SJCRH30 (cell line): Measurements from ENCODE around the gene MAPK12. TPM values are rescaled to one million over a fixed set of nuclear protein-coding genes. Genes with fewer than 3 reads are reported as not detected.

Source experiments
- DNase-seq, 2 experiments: peaks; one replicate each; pipeline ENCODE4 v3.0.0-alpha.2; 2015 to 2020
- H3K27ac ChIP-seq: fragments of 250-450 bp; sonication (Bioruptor Pico); 2 replicates; pipeline ENCODE4 v1.5.1; 2020; ENCODE audit warnings: mild to moderate bottlenecking, moderate library complexity
- H3K27me3 ChIP-seq: fragments of 250-450 bp; sonication (Bioruptor Pico); 2 replicates; pipeline ENCODE4 v1.5.1; 2020; ENCODE audit warnings: mild to moderate bottlenecking, moderate library complexity
- H3K36me3 ChIP-seq: fragments of 250-450 bp; sonication (Bioruptor Pico); 2 replicates; pipeline ENCODE4 v1.5.1; 2020; ENCODE audit warnings: mild to moderate bottlenecking, moderate library complexity
- H3K4me1 ChIP-seq: fragments of 250-450 bp; sonication (Bioruptor Pico); 2 replicates; pipeline ENCODE4 v1.5.1; 2020; ENCODE audit warnings: mild to moderate bottlenecking, moderate library complexity
- H3K4me3 ChIP-seq: fragments of 250-450 bp; sonication (Bioruptor Pico); 2 replicates; pipeline ENCODE4 v1.5.1; 2020; ENCODE audit warnings: mild to moderate bottlenecking, moderate library complexity
- H3K9me3 ChIP-seq: fragments of 250-450 bp; sonication (Bioruptor Pico); replicated peaks from 2 replicates; pipeline ENCODE4 v1.5.1; 2020; ENCODE audit warnings: mild to moderate bottlenecking, moderate library complexity
- total RNA-seq: library from RNA; depleted of rRNA; stranded (reverse); fragments of >200 nt; shearing (Covaris generic); gene quantifications from 2 replicates; pipeline ENCODE4 v1.2.3, GENCODE V29; 2014

Gene MAPK12
- total RNA-seq, 1 experiment from 2014 or later, result 54.0 TPM

GRCh38 chr22:50303848-50304527 lies 42.5 kb upstream of the MAPK12 start:
- H3K4me3 ChIP-seq, result no peak overlapping the region
- no peak for DNase-seq
- peaks cover 47% of the 10 kb centered on the region for H3K4me1 ChIP-seq
- H3K36me3 ChIP-seq, result peaks cover 34% of the 10 kb centered on the region
- H3K9me3 ChIP-seq, result no peaks in the 10 kb centered on the region
- 0 out of 2 replicates have a peak overlapping the region, but pooled peaks have one; percentile 10 for H3K27ac ChIP-seq
- H3K27me3 ChIP-seq, result no peaks in the 10 kb centered on the region

DNA sequence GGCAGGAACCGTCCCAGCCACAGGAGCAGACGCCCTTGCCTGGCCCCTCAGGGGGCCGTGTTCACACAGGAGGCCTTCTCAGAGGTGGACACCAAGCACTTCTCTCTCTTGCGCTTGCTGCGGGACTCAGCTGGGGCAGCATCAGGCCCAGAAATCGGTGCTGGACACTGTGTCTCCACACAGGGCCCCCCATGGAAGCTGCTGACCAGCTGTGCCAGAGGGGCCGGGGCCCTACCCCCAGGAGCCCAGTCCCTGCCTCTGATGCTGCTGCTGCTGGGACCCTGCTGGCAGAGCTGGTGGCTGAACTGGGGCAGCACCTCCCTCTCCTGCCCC lies 42.0 kb upstream of the MAPK12 start:
- Histone ChIP-seq H3K4me3 (no peak overlapping the region), H3K27ac (no peak overlapping the region), H3K36me3 (peaks cover 34% of the 10 kb centered on the region), H3K27me3 (no peaks in the 10 kb centered on the region), H3K9me3 (no peaks in the 10 kb centered on the region), H3K4me1 (peaks cover 41% of the 10 kb centered on the region)
- DNase-seq, result no peak

GRCh38 chr22:50302564-50302963 lies 41.1 kb upstream of the MAPK12 start:
- no peak overlapping the region for H3K27ac ChIP-seq
- peak; percentile 57 to 66 for DNase-seq

GRCh38 chr22:50302041-50302541 lies 40.6 kb upstream of the MAPK12 start:
- H3K27me3 ChIP-seq, result no peaks in the 10 kb centered on the region
- no peak for DNase-seq
- H3K4me1 ChIP-seq, result peaks cover 34% of the 10 kb centered on the region
- H3K27ac ChIP-seq, result no peak overlapping the region
- H3K36me3 ChIP-seq, result peaks cover 34% of the 10 kb centered on the region
- no peaks in the 10 kb centered on the region for H3K9me3 ChIP-seq
- H3K4me3 ChIP-seq, result no peak overlapping the region

More at GRCh38 chr22:50302564-50302963, 41.1 kb upstream of the MAPK12 start:
- Histone ChIP-seq H3K27me3 (no peaks in the 10 kb centered on the region), H3K36me3 (peaks cover 34% of the 10 kb centered on the region), H3K4me1 (peaks cover 34% of the 10 kb centered on the region), H3K9me3 (no peaks in the 10 kb centered on the region), H3K4me3 (no peak overlapping the region)

DNA sequence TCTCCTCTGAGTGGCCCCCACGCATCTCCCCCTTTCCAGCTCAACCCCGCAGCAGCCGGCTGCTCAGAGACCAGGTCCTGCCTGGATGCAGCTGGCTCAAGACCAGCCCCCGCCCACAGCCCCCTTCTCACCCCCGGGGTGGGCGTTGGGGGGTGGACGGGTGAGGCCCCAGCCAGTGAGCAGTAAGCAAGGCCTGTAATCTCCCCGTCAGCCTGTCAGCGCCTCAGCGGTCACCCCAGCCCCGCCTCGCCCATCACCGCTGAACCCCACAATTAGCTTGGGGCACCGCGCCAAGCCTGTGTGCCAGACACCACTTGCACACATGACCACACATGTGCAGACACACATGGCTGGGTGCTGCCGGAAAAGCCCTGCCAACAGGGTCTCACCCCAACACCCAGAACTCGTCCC lies 40.1 kb upstream of the MAPK12 start:
- Histone ChIP-seq H3K4me1 (peaks cover 34% of the 10 kb centered on the region), H3K27ac (no peak overlapping the region), H3K36me3 (peaks cover 34% of the 10 kb centered on the region), H3K9me3 (no peaks in the 10 kb centered on the region), H3K4me3 (no peak overlapping the region), H3K27me3 (no peaks in the 10 kb centered on the region)
- no peak for DNase-seq

GRCh38 chr22:50300620-50301257 lies 39.3 kb upstream of the MAPK12 start:
- H3K4me3 ChIP-seq, result no peak overlapping the region
- peaks cover 34% of the 10 kb centered on the region for H3K4me1 ChIP-seq
- H3K27me3 ChIP-seq, result no peaks in the 10 kb centered on the region
- H3K36me3 ChIP-seq, result peaks cover 34% of the 10 kb centered on the region
- no peaks in the 10 kb centered on the region for H3K9me3 ChIP-seq
- DNase-seq, result no peak
- no peak overlapping the region for H3K27ac ChIP-seq

DNA sequence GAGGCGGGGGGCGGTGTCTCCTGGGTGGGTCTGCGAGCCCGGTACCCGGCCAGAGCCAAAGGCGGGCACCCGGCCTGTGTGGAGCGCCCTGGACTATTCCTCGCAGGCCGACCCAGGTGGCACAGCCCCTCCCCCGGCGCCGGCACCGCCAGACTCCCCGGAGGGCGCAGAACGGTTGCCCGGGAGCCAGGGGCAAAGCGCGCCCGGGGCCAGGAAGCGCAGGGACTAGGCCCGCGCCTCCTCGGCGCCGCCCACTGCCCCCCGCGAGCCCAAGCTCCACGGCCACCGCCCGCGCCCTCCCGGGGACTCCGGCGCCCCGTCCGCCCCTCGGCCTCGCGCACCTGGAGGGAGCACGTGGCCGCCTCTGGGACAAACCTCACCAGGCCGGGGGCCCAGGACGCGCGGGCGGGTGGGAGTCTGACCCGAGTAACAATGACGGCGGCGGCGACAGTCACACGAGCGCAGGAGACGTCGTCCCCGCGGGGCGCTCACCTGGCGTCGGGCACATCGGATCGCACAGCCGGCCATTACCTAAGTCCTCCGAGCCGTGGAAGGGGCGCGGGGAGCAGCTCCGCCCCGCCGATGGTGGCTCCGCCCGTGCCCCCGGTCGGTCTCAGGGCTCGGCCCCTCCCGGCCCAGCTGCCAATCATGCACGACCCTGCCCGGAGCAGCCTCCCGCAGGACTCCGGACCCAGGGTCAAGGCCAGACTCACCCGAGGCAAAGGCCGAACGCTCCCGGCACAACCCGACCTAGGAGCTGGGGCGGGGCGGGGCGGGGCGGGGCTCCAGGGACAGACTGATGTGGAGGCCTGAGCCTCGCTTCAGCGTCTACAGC lies 38.5 kb upstream of the MAPK12 start:
- H3K27ac ChIP-seq, result no peak overlapping the region
- H3K4me3 ChIP-seq, result no peak overlapping the region
- H3K9me3 ChIP-seq, result no peaks in the 10 kb centered on the region
- peaks cover 28% of the 10 kb centered on the region for H3K4me1 ChIP-seq
- DNase-seq, result no peak
- H3K36me3 ChIP-seq, result peaks cover 32% of the 10 kb centered on the region
- no peaks in the 10 kb centered on the region for H3K27me3 ChIP-seq

DNA sequence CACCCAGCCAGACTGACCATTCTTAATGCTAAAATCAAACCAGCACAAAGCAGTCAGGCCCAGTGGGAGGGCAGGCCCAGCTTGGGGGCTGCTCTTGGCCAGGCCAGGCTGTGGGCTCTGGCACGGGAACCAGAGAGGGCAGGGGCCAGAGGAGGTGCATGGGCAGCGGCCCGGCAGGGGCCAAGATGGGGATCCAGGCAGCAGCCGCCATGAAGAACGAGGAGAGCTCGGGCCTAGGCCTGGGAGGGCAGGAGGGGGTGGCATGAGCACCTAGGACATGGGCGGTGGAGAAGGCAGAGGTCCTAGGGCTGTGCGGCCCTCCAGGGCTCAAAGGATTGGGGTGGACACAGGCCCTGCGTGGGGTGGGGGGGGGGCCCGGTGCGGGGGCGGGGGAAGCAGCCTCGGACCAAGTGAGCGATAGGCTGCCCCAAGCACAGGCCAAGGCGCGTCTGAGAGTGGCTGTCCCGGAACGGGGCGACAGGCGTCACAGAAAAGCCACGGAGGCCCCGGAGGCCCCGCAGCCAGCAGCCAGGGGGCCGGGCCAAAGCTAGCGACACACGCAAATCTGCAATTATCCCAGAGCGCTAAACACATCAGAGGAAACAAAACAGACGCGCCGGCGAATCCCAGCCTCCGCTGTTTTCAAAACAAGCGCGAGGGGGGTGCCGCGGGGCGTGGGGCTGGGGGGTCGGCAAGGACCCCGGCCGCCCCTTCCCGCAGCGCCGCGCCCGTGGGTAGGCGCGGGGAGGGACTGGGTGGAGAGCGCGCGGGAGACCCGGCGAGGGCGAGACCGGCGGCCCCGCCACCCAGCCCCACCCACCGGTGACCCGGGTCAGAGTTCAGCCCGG lies 37.7 kb upstream of the MAPK12 start:
- no peaks in the 10 kb centered on the region for H3K9me3 ChIP-seq
- no peak overlapping the region for H3K4me3 ChIP-seq
- peaks cover 27% of the 10 kb centered on the region for H3K4me1 ChIP-seq
- peaks cover 26% of the 10 kb centered on the region for H3K36me3 ChIP-seq
- no peaks in the 10 kb centered on the region for H3K27me3 ChIP-seq
- no peak overlapping the region for H3K27ac ChIP-seq
- DNase-seq, result no peak

DNA sequence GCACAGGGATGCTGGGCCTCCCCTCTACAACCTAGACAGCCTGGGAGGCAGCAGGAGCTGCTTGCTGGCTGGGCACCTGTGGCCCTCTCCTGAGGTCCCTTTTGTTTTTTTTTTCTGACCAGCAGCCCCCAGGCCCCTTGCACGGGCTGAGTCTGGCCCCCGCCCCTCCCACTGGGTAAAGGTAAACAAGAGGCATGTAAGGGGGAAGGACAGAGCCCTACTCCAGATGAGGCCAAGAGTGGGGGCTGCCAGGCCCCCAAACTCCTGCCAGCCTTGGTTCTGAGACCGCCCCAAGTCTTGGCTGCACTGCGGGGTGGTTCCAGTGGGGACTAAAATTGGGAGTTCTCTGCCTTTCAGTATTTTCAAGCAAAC lies 36.8 kb upstream of the MAPK12 start:
- DNase-seq, result no peak
- no peaks in the 10 kb centered on the region for H3K27me3 ChIP-seq
- H3K9me3 ChIP-seq, result no peaks in the 10 kb centered on the region
- peaks cover 25% of the 10 kb centered on the region for H3K4me1 ChIP-seq
- peaks cover 23% of the 10 kb centered on the region for H3K36me3 ChIP-seq
- no peak overlapping the region for H3K4me3 ChIP-seq
- H3K27ac ChIP-seq, result no peak overlapping the region

DNA sequence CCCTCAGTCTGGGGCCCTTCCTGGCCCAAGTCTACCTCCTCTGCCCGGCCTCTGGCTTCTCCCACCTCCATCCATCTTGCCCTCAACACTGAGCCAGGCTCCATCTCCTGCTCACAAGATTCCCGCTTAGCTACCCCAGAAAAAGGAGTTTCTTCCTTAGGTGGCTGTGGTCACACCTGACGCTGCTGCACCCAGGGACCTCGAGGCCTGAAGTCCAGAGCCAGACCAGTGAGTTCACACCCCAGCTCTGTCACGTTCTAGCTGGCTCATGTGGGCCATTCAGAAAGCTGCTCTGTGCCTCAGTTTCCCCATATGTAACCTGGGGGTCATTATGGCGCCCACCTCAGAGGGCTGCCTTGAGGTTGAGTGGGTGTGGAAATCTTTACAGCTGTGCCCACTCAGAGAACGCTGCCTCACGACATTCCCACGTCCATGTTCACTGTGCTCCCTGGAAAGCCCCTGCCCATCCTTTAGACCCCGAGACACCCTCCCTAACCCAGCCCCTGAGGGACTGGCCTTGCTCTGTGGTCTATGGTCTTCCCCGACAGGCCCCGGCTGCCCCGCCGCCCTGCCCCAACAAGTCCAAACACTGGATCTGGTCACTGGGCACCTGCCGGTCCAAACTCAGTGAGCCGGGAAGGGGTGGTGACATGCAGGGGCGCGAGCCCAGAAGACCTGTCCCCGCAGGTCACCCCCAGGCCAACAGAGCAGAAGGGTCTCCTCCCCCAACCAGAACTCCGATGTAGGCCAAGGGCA lies 36.2 kb upstream of the MAPK12 start:
- DNase-seq, result no peak
- H3K27ac ChIP-seq, result no peak overlapping the region
- H3K4me3 ChIP-seq, result no peak overlapping the region
- H3K36me3 ChIP-seq, result peaks cover 23% of the 10 kb centered on the region
- no peaks in the 10 kb centered on the region for H3K9me3 ChIP-seq
- peaks cover 25% of the 10 kb centered on the region for H3K4me1 ChIP-seq
- no peaks in the 10 kb centered on the region for H3K27me3 ChIP-seq

DNA sequence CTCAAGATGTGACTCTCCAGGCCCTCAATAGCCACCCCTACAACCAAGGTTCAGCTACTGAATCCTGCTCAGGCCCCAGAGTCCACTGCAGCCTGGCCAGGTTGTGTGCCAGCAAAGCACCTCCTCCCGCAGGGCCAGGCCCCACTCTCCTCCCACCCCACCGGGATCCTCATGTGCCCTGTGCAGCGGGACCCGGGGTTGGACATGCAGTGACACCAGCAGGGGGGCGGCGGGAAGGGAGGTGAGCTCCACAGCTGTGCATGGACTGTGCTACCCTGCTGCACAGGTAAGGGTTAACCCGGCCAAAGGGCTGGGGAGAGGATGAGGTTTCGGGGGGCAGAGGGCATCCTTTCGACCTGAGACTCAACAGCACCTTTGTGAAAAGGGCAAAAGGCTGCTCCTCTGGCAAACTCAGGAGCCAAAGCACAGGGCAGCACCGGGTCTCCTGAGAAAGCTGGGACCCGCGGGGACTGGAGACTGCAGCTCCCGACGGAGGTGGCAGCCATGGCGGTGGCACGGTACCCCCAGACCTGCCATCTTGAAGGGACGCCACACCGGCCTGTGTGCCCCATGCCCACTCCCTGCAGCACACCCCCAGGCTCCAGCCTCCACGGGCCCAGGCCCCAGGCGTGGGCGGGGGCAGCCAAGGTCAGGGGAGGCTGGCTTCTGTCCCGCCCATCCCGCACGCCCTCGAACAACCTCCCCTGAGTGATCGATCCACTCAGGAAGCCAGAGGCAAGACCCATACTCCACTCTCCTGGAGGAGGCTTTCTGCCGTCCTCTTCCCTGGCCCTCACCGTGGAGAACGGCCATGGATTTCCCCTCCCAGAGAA lies 35.4 kb upstream of the MAPK12 start:
- Histone ChIP-seq H3K27ac (no peak overlapping the region), H3K4me1 (peaks cover 23% of the 10 kb centered on the region), H3K9me3 (no peaks in the 10 kb centered on the region), H3K27me3 (no peaks in the 10 kb centered on the region), H3K4me3 (no peak overlapping the region), H3K36me3 (peaks cover 22% of the 10 kb centered on the region)
- no peak for DNase-seq

- peaks cover 23% of the 10 kb centered on the region for H3K4me1 ChIP-seq
- peak overlapping the region; percentile 50; the same call in 1 of the 2 replicates for H3K27ac ChIP-seq
- no peak for DNase-seq
- peaks cover 33% of the 10 kb centered on the region for H3K36me3 ChIP-seq
- no peaks in the 10 kb centered on the region for H3K27me3 ChIP-seq
- H3K4me3 ChIP-seq, result no peak overlapping the region
- no peaks in the 10 kb centered on the region for H3K9me3 ChIP-seq
These were observed 32.8 kb upstream of the MAPK12 start for GRCh38 chr22:50294319-50294656.
